RWPE1 (cell line): Measurements from ENCODE around the gene CFAP45.

Experiments used
- CTCF ChIA-PET: fragments of 350-600 bp; sonication (Branson Sonifier 250); formaldehyde crosslinking; extraction: SDS; loops from one replicate; lab custom pipeline; 2021; lab: Yijun Ruan, JAX
- POLR2A ChIA-PET: fragments of 400-600 bp; formaldehyde crosslinking; extraction: SDS; loops from one replicate; lab custom pipeline; 2020; ENCODE audit warnings: antibody characterized with exemption; ENCODE audit not compliant: low non-redundant PET; lab: Yijun Ruan, JAX
- DNase-seq: peaks from one replicate; pipeline ENCODE4 v3.0.0; 2012; ENCODE audit warnings: low spot score
- H3K27ac ChIP-seq: fragments of 450-650 bp; 2 replicates; pipeline ENCODE4 v1.5.1; 2017
- TF ChIP-seq, protein P1 (sequence below): fragments of 450-650 bp; conservative IDR thresholded peaks from 2 replicates; pipeline ENCODE4 v1.5.1; 2017; ENCODE audit warnings: low read depth, mild to moderate bottlenecking

The CFAP45 gene

GRCh38 chr1:159933347-159933746 lies 33.4 kb upstream of the CFAP45 start:
- TF ChIP-seq, protein P1, sequence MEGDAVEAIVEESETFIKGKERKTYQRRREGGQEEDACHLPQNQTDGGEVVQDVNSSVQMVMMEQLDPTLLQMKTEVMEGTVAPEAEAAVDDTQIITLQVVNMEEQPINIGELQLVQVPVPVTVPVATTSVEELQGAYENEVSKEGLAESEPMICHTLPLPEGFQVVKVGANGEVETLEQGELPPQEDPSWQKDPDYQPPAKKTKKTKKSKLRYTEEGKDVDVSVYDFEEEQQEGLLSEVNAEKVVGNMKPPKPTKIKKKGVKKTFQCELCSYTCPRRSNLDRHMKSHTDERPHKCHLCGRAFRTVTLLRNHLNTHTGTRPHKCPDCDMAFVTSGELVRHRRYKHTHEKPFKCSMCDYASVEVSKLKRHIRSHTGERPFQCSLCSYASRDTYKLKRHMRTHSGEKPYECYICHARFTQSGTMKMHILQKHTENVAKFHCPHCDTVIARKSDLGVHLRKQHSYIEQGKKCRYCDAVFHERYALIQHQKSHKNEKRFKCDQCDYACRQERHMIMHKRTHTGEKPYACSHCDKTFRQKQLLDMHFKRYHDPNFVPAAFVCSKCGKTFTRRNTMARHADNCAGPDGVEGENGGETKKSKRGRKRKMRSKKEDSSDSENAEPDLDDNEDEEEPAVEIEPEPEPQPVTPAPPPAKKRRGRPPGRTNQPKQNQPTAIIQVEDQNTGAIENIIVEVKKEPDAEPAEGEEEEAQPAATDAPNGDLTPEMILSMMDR: no peak
- H3K27ac ChIP-seq: peak overlapping the region; percentile 51
- ChIA-PET POLR2A (no interaction called here), CTCF (interaction anchor here (0.6 to 5.6 kb wide), 4 partner anchors 15 to 134 kb away, joined by 3 to 85 read pairs (median 4); no protein-coding TSS in a partner anchor)
- peak; percentile 53 for DNase-seq

- POLR2A ChIA-PET: no interaction called here
Observed at GRCh38 chr1:159932296-159933285, 32.6 kb upstream of the CFAP45 start.

GRCh38 chr1:159931795-159932173 lies 31.8 kb upstream of the CFAP45 start:
- ChIA-PET POLR2A (no interaction called here), CTCF (no interaction called here)
- H3K27ac ChIP-seq: peak overlapping the region; percentile 60
- TF ChIP-seq, protein P1: no peak
- DNase-seq: no peak

More at GRCh38 chr1:159932296-159933285, 32.6 kb upstream of the CFAP45 start:
- DNase-seq: no peak
- CTCF ChIA-PET: interaction anchor here (0.6 to 5.6 kb wide), 2 partner anchors 16 to 74 kb away, joined by 4 to 85 read pairs; no protein-coding TSS in a partner anchor
- TF ChIP-seq, protein P1: no peak
- peak overlapping the region; percentile 60 for H3K27ac ChIP-seq

DNA sequence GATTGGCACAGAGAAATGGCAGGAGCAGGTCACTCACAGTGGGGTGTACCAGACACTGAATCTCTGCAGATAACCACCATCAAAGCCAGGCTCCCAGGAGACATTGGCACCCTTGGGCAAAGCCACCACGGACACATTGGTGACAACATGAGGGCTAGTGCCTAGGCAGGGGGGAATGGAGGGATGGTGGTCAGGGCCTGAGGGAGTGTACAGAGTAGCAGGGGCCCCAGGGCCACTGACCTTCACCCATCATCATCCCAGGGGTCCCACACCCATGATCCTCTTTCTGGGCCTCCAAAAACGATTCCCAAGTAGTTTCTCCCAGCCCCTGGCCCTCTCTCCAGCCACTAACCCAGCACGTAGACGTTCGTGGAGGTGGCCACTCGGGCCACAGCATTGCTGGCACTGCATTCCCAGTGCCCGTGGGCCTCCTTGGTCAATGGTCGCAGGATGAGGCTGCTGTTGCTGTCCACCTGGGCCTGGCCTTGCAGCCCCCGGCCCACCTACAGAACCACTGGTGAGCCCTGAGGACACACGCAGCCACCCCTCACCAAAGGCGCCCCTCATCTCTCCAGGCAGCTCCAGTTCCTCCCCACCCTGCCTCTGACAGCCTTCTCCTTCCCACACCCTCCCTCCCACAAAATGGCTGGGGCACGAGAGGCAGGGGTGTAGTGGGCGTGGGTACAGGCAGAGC lies 31.3 kb upstream of the CFAP45 start:
- TF ChIP-seq, protein P1: no peak
- ChIA-PET CTCF (no interaction called here), POLR2A (no interaction called here)
- H3K27ac ChIP-seq: peak overlapping the region; percentile 60
- no peak for DNase-seq

DNA sequence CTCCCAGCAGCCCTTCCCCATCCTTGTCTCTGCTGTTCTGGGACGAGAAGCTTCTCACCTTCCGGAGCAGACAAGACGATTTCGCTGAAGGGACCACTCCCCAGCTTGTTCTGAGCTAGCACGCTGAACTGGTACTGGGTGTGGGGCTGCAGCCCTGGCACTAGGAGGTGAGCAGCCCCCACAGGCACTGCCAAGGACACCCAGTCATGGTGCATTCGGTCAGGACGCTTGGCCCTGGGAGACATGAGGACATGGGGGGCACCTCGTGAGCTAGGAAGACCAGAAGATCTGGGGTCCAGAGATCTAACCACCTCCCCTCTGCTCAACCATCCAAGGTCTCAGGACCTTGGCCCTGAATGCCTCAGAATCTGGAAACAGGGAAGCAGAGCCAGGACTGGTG lies 30.7 kb upstream of the CFAP45 start:
- DNase-seq: no peak
- TF ChIP-seq, protein P1: no peak
- ChIA-PET CTCF (interaction anchor here (1.5 to 2.0 kb wide), 2 partner anchors 9 to 76 kb away, joined by 5 to 11 read pairs; no protein-coding TSS in a partner anchor), POLR2A (no interaction called here)
- H3K27ac ChIP-seq: peak overlapping the region; percentile 60

DNA sequence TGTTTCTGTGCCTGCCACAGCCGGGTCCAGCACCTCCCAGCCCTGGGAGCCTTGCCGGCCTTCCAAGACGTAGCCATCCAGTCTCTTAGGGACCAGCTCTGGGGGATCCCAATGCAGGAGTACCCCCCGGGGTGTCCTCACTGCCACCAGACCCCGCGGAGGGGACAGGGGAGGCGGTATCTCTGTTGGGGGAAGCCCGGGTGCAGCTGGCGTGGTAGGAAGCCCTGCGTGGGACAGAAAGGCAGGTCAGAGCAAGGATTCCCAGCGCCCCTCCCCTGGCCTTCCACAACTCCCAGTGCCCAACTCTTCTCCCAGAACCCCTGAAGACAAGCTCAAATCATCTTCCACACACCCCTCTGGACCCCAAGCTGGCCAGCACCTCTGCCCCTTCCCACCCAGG lies 30.3 kb upstream of the CFAP45 start:
- TF ChIP-seq, protein P1: no peak
- ChIA-PET CTCF (interaction anchor here (1.5 to 2.0 kb wide), 2 partner anchors 10 to 77 kb away, joined by 5 to 11 read pairs; no protein-coding TSS in a partner anchor), POLR2A (no interaction called here)
- no peak for DNase-seq
- peak overlapping the region; percentile 60 for H3K27ac ChIP-seq
